HepG2 (cell line): ENCODE results near the gene GPBAR1. TPM values are rescaled to one million over a fixed set of nuclear protein-coding genes. Genes with fewer than 3 reads are reported as not detected.

Source experiments
- AGO2 ChIP-seq: fragments of 200-400 bp; formaldehyde crosslinking; optimal IDR thresholded peaks from 2 replicates; pipeline ENCODE3; 2017; ENCODE audit warnings: mild to moderate bottlenecking, low read depth, low read length, moderate library complexity
- HHEX ChIP-seq: IDR thresholded peaks from 2 replicates; pipeline ENCODE4 v1.6.1; 2016; ENCODE audit warnings: control low read depth
- IRF2 ChIP-seq: IDR thresholded peaks from 2 replicates; pipeline ENCODE4 v1.6.1; 2018; ENCODE audit warnings: missing genetic modification reagents, missing compliant biosample characterization
- KDM5A ChIP-seq: fragments of 200-600 bp; sonication (generic); IDR thresholded peaks from 2 replicates; pipeline ENCODE4 v1.7.0; 2018; ENCODE audit warnings: antibody characterized with exemption, mild to moderate bottlenecking, low read length, borderline replicate concordance
- MXD4 ChIP-seq: IDR thresholded peaks from 2 replicates; pipeline ENCODE4 v1.6.1; 2016; ENCODE audit warnings: mild to moderate bottlenecking, missing biosample characterization, missing genetic modification reagents
- POLR2A ChIP-seq, 2 experiments: IDR thresholded peaks; 2 replicates each; pipeline ENCODE4 v1.6.1; 2011; ENCODE audit warnings: low read depth in 2 of 2, low read length in 2 of 2, mild to moderate bottlenecking in 1 of 2, moderate library complexity in 1 of 2; ENCODE audit not compliant: insufficient read depth in 1 of 2
- POLR2G ChIP-seq: fragments of 200-400 bp; formaldehyde crosslinking; IDR thresholded peaks from 2 replicates; pipeline ENCODE4 v1.6.1; 2018; ENCODE audit warnings: mild to moderate bottlenecking, low read depth, low read length, moderate library complexity
- RAD21 ChIP-seq: fragments of 450-650 bp; formaldehyde crosslinking; IDR thresholded peaks from 2 replicates; pipeline ENCODE4 v1.5.0; 2020; ENCODE audit warnings: mild to moderate bottlenecking
- RFXAP ChIP-seq: sonication (generic); formaldehyde crosslinking; IDR thresholded peaks from 2 replicates; pipeline ENCODE4 v1.4.0; 2020; ENCODE audit warnings: missing genetic modification reagents, borderline replicate concordance
- TBL1XR1 ChIP-seq: fragments of 150-350 bp; IDR thresholded peaks from 2 replicates; pipeline ENCODE4 v1.6.1; 2014; ENCODE audit warnings: borderline replicate concordance, low read length; ENCODE audit not compliant: partially characterized antibody
- ZFP41 ChIP-seq: sonication (generic); formaldehyde crosslinking; IDR thresholded peaks from 2 replicates; pipeline ENCODE4 v1.4.0; 2020; ENCODE audit warnings: mild to moderate bottlenecking, missing genetic modification reagents, borderline replicate concordance
- ZNF136 ChIP-seq: sonication (generic); formaldehyde crosslinking; IDR thresholded peaks from 2 replicates; pipeline ENCODE4 v1.8.1; 2022; ENCODE audit warnings: low read depth, mild to moderate bottlenecking, moderate library complexity, missing genetic modification reagents
- ZNF891 ChIP-seq: sonication (generic); formaldehyde crosslinking; IDR thresholded peaks from 2 replicates; pipeline ENCODE4 v1.5.0; 2020; ENCODE audit warnings: mild to moderate bottlenecking, missing genetic modification reagents
- ZSCAN30 ChIP-seq: sonication (generic); formaldehyde crosslinking; IDR thresholded peaks from 2 replicates; pipeline ENCODE4 v1.5.0; 2020; ENCODE audit warnings: mild to moderate bottlenecking, missing genetic modification reagents
- ZSCAN31 ChIP-seq: sonication (generic); formaldehyde crosslinking; IDR thresholded peaks from 2 replicates; pipeline ENCODE4 v1.5.0; 2020; ENCODE audit warnings: low read depth, mild to moderate bottlenecking, missing genetic modification reagents
- polyA plus RNA-seq, 8 experiments: library from polyadenylated mRNA; depleted of rRNA in 3 of 8; stranded (reverse) in 7 of 8; unstranded in 1 of 8; fragments of >200 nt; fragmentation: Illumina TruSeq in 4 of 8; extraction: Trizol in 4 of 8; gene quantifications; 2 replicates each; pipeline versions ENCODE4 v1.2.1 to v1.2.3, GENCODE V29; 2011 to 2016; ENCODE audit warnings: low read depth in 4 of 8, missing spikeins in 1 of 8, mixed read lengths in 1 of 8; ENCODE audit not compliant: insufficient read depth in 1 of 8
- total RNA-seq, 5 experiments: library from RNA; depleted of rRNA; stranded (reverse); fragments of >200 nt; fragmentation: Illumina TruSeq; extraction: Trizol; gene quantifications; 2 replicates each; pipeline ENCODE4 v1.2.3, GENCODE V29; 2016; ENCODE audit warnings: low read depth in 1 of 5
- TF ChIP-seq, protein P1 (sequence below): sonication (generic); formaldehyde crosslinking; IDR thresholded peaks from 2 replicates; pipeline ENCODE4 v1.4.0; 2020; ENCODE audit warnings: missing genetic modification reagents
- TF ChIP-seq, protein P2 (sequence below): sonication (generic); formaldehyde crosslinking; IDR thresholded peaks from 2 replicates; pipeline ENCODE4 v1.8.0; 2022; ENCODE audit warnings: missing genetic modification reagents, low read depth, mild to moderate bottlenecking, borderline replicate concordance
- TF ChIP-seq, protein P3 (sequence below): sonication (generic); formaldehyde crosslinking; IDR thresholded peaks from 2 replicates; pipeline ENCODE4 v1.8.1; 2023; ENCODE audit warnings: mild to moderate bottlenecking, missing genetic modification reagents
- TF ChIP-seq, protein P4 (sequence below): sonication (generic); formaldehyde crosslinking; IDR thresholded peaks from 2 replicates; pipeline ENCODE4 v1.4.0; 2020; ENCODE audit warnings: missing genetic modification reagents, mild to moderate bottlenecking, borderline replicate concordance

The GPBAR1 gene
- total and polyA plus RNA-seq, 2 of the 13 experiments (the other 11 are each of a cell fraction or from before 2014, with no cell fraction given) = 0.05 to 0.09 TPM

DNA sequence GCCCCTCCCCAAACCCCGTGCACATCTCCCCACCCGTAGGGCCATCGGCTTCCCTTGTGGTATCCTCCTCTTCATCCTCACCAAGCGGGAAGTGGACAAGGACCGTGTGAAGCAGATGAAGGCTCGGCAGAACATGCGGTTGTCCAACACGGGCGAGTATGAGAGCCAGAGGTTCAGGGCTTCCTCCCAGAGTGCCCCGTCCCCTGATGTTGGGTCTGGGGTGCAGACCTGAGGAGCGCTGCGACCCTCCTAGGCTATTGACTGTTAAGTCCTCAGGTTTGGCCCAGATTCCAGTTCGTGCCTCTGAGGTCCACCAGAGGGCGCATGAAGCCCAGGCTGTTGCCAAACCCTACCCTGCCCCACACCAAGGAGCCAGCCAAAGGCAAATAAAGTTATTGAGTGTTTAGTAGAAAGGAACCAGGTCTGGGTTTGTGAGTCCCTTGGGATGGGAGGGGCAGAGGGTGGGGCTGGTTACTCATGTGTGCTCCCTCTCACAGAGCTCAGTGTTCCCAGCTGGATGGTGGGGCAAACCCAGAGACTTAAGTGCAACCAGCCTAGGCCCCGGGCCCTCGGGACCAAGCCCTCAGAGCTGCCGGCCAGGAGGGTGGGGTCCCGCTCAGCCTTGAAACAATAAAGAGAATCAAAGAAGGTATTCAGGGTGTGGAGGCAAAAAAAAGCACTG lies 11.9 kb downstream of the GPBAR1 start (continued):
- TF ChIP-seq, protein P1, sequence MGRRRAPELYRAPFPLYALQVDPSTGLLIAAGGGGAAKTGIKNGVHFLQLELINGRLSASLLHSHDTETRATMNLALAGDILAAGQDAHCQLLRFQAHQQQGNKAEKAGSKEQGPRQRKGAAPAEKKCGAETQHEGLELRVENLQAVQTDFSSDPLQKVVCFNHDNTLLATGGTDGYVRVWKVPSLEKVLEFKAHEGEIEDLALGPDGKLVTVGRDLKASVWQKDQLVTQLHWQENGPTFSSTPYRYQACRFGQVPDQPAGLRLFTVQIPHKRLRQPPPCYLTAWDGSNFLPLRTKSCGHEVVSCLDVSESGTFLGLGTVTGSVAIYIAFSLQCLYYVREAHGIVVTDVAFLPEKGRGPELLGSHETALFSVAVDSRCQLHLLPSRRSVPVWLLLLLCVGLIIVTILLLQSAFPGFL (CRISPR knock-in tag) = no peak
- TF ChIP-seq MXD4 (CRISPR knock-in tag) (no peak), AGO2 (peak; percentile 95), POLR2A (IDR thresholded peaks at IDR 0.05; ENCODE audit: insufficient read depth in 1 of 2, low read depth in 2 of 2, low read length in 2 of 2) (peak; percentile 22; a peak in 1 of 4 replicates), ZFP41 (CRISPR knock-in tag) (no peak), RFXAP (CRISPR knock-in tag) (0 out of 2 replicates have a peak, but pooled peaks have one; percentile 61), IRF2 (CRISPR knock-in tag) (0 out of 2 replicates have a peak, but pooled peaks have one; percentile 38), ZNF891 (CRISPR knock-in tag) (no peak; the same call in 1 of the 2 replicates), POLR2G (peak; percentile 65), KDM5A (no peak), ZSCAN31 (CRISPR knock-in tag) (0 out of 2 replicates have a peak, but pooled peaks have one; percentile 48), ZNF136 (0 out of 2 replicates have a peak, but pooled peaks have one; percentile 57), TBL1XR1 (no peak), RAD21 (peak; percentile 95), HHEX (CRISPR knock-in tag) (no peak), ZSCAN30 (CRISPR knock-in tag) (no peak)
- TF ChIP-seq, protein P2, sequence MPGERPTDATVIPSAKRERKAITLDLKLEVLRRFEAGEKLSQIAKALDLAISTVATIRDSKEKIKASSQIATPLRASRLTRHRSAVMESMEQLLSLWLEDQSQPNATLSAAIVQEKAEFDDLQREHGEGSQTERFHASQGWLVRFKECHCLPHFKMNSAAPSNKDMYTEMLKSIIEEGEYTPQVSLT (CRISPR knock-in tag) = no peak
- TF ChIP-seq, protein P3, sequence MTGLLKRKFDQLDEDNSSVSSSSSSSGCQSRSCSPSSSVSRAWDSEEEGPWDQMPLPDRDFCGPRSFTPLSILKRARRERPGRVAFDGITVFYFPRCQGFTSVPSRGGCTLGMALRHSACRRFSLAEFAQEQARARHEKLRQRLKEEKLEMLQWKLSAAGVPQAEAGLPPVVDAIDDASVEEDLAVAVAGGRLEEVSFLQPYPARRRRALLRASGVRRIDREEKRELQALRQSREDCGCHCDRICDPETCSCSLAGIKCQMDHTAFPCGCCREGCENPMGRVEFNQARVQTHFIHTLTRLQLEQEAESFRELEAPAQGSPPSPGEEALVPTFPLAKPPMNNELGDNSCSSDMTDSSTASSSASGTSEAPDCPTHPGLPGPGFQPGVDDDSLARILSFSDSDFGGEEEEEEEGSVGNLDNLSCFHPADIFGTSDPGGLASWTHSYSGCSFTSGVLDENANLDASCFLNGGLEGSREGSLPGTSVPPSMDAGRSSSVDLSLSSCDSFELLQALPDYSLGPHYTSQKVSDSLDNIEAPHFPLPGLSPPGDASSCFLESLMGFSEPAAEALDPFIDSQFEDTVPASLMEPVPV (CRISPR knock-in tag) = peak; percentile 57; the same call in 1 of the 2 replicates
- TF ChIP-seq, protein P4, sequence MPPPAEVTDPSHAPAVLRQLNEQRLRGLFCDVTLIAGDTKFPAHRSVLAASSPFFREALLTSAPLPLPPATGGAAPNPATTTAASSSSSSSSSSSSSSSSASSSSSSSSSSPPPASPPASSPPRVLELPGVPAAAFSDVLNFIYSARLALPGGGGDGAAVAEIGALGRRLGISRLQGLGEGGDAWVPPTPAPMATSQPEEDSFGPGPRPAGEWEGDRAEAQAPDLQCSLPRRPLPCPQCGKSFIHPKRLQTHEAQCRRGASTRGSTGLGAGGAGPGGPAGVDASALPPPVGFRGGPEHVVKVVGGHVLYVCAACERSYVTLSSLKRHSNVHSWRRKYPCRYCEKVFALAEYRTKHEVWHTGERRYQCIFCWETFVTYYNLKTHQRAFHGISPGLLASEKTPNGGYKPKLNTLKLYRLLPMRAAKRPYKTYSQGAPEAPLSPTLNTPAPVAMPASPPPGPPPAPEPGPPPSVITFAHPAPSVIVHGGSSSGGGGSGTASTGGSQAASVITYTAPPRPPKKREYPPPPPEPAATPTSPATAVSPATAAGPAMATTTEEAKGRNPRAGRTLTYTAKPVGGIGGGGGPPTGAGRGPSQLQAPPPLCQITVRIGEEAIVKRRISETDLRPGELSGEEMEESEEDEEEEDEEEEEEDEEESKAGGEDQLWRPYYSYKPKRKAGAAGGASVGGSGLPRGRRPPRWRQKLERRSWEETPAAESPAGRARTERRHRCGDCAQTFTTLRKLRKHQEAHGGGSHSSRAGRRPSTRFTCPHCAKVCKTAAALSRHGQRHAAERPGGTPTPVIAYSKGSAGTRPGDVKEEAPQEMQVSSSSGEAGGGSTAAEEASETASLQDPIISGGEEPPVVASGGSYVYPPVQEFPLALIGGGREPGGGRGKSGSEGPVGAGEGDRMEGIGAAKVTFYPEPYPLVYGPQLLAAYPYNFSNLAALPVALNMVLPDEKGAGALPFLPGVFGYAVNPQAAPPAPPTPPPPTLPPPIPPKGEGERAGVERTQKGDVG (CRISPR knock-in tag) = no peak
